ENCODE measurements around the gene MPP3. TPM values are rescaled to one million over a fixed set of nuclear protein-coding genes. Genes with fewer than 3 reads are reported as not detected.

Gene MPP3
- total RNA-seq, 1 experiment from 2014 or later = 11.3 TPM

- TF ChIP-seq E2F4 (CRISPR knock-in tag; IDR thresholded peaks at IDR 0.05; ENCODE audit: borderline replicate concordance, low read depth) = peak; percentile 86
- TF ChIP-seq ZNF219 (CRISPR knock-in tag; IDR thresholded peaks at IDR 0.05; ENCODE audit: borderline replicate concordance) = peak; percentile 84
- TF ChIP-seq, protein P1, sequence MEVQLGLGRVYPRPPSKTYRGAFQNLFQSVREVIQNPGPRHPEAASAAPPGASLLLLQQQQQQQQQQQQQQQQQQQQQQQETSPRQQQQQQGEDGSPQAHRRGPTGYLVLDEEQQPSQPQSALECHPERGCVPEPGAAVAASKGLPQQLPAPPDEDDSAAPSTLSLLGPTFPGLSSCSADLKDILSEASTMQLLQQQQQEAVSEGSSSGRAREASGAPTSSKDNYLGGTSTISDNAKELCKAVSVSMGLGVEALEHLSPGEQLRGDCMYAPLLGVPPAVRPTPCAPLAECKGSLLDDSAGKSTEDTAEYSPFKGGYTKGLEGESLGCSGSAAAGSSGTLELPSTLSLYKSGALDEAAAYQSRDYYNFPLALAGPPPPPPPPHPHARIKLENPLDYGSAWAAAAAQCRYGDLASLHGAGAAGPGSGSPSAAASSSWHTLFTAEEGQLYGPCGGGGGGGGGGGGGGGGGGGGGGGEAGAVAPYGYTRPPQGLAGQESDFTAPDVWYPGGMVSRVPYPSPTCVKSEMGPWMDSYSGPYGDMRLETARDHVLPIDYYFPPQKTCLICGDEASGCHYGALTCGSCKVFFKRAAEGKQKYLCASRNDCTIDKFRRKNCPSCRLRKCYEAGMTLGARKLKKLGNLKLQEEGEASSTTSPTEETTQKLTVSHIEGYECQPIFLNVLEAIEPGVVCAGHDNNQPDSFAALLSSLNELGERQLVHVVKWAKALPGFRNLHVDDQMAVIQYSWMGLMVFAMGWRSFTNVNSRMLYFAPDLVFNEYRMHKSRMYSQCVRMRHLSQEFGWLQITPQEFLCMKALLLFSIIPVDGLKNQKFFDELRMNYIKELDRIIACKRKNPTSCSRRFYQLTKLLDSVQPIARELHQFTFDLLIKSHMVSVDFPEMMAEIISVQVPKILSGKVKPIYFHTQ (CRISPR knock-in tag; IDR thresholded peaks at IDR 0.05) = no peak
- TF ChIP-seq, protein P2, sequence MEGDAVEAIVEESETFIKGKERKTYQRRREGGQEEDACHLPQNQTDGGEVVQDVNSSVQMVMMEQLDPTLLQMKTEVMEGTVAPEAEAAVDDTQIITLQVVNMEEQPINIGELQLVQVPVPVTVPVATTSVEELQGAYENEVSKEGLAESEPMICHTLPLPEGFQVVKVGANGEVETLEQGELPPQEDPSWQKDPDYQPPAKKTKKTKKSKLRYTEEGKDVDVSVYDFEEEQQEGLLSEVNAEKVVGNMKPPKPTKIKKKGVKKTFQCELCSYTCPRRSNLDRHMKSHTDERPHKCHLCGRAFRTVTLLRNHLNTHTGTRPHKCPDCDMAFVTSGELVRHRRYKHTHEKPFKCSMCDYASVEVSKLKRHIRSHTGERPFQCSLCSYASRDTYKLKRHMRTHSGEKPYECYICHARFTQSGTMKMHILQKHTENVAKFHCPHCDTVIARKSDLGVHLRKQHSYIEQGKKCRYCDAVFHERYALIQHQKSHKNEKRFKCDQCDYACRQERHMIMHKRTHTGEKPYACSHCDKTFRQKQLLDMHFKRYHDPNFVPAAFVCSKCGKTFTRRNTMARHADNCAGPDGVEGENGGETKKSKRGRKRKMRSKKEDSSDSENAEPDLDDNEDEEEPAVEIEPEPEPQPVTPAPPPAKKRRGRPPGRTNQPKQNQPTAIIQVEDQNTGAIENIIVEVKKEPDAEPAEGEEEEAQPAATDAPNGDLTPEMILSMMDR (IDR thresholded peaks at IDR 0.05) = no peak
- TF ChIP-seq, protein P3, sequence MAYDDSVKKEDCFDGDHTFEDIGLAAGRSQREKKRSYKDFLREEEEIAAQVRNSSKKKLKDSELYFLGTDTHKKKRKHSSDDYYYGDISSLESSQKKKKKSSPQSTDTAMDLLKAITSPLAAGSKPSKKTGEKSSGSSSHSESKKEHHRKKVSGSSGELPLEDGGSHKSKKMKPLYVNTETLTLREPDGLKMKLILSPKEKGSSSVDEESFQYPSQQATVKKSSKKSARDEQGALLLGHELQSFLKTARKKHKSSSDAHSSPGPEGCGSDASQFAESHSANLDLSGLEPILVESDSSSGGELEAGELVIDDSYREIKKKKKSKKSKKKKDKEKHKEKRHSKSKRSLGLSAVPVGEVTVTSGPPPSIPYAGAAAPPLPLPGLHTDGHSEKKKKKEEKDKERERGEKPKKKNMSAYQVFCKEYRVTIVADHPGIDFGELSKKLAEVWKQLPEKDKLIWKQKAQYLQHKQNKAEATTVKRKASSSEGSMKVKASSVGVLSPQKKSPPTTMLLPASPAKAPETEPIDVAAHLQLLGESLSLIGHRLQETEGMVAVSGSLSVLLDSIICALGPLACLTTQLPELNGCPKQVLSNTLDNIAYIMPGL (CRISPR knock-in tag; IDR thresholded peaks at IDR 0.05) = peak; percentile 89; the same call in 1 of the 2 replicates
- 0 out of 2 replicates have a peak, but pooled peaks have one; percentile 26 for TF ChIP-seq NFYB (CRISPR knock-in tag; conservative IDR thresholded peaks at IDR 0.05; ENCODE audit: low read depth)
- TF ChIP-seq RELA (CRISPR knock-in tag; IDR thresholded peaks at IDR 0.05; ENCODE audit: borderline replicate concordance) = peak; percentile 71; the same call in 1 of the 2 replicates
- TF ChIP-seq CREB1 (CRISPR knock-in tag; IDR thresholded peaks at IDR 0.05) = no peak; the same call in 1 of the 2 replicates
- TF ChIP-seq ETV6 (CRISPR knock-in tag; IDR thresholded peaks at IDR 0.05) = peak; percentile 94; the same call in 1 of the 2 replicates
- TF ChIP-seq TEAD4 (CRISPR knock-in tag; IDR thresholded peaks at IDR 0.05) = peak; percentile 81; the same call in 1 of the 2 replicates
- TF ChIP-seq ZNF423 (CRISPR knock-in tag; IDR thresholded peaks at IDR 0.05) = no peak
- TF ChIP-seq ZNF263 (CRISPR knock-in tag; IDR thresholded peaks at IDR 0.05; ENCODE audit: low read depth) = peak; percentile 64; the same call in 1 of the 2 replicates
- TF ChIP-seq ZNF416 (CRISPR knock-in tag; IDR thresholded peaks at IDR 0.05) = no peak
- peak; percentile 89 for TF ChIP-seq IRF1 (CRISPR knock-in tag; IDR thresholded peaks at IDR 0.05)
- peak; percentile 64; the same call in 1 of the 2 replicates for TF ChIP-seq CREM (CRISPR knock-in tag; IDR thresholded peaks at IDR 0.05)
- TF ChIP-seq, protein P4, sequence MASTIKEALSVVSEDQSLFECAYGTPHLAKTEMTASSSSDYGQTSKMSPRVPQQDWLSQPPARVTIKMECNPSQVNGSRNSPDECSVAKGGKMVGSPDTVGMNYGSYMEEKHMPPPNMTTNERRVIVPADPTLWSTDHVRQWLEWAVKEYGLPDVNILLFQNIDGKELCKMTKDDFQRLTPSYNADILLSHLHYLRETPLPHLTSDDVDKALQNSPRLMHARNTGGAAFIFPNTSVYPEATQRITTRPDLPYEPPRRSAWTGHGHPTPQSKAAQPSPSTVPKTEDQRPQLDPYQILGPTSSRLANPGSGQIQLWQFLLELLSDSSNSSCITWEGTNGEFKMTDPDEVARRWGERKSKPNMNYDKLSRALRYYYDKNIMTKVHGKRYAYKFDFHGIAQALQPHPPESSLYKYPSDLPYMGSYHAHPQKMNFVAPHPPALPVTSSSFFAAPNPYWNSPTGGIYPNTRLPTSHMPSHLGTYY (CRISPR knock-in tag; IDR thresholded peaks at IDR 0.05) = no peak
- no peak for TF ChIP-seq SMAD3 (CRISPR knock-in tag; IDR thresholded peaks at IDR 0.05; ENCODE audit: borderline replicate concordance)
- TF ChIP-seq ZNF281 (CRISPR knock-in tag; IDR thresholded peaks at IDR 0.05) = no peak
- TF ChIP-seq, protein P5, sequence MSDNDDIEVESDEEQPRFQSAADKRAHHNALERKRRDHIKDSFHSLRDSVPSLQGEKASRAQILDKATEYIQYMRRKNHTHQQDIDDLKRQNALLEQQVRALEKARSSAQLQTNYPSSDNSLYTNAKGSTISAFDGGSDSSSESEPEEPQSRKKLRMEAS (CRISPR knock-in tag; IDR thresholded peaks at IDR 0.05) = peak; percentile 98
- no peak for TF ChIP-seq ZNF532 (CRISPR knock-in tag; IDR thresholded peaks at IDR 0.05; ENCODE audit: borderline replicate concordance)
- peak; percentile 95 for TF ChIP-seq FOXP1 (CRISPR knock-in tag; IDR thresholded peaks at IDR 0.05; ENCODE audit: borderline replicate concordance)
Measured at GRCh38 chr17:43755389-43755875, 77.5 kb downstream of the MPP3 start (continued).
